Measurements from ENCODE around the gene ERBB2. TPM values are rescaled to one million over a fixed set of nuclear protein-coding genes. Genes with fewer than 3 reads are reported as not detected.

The ERBB2 gene
- total and polyA plus RNA-seq, 12 donors, result 40.3 to 89.1 (median 66.1) TPM

DNA sequence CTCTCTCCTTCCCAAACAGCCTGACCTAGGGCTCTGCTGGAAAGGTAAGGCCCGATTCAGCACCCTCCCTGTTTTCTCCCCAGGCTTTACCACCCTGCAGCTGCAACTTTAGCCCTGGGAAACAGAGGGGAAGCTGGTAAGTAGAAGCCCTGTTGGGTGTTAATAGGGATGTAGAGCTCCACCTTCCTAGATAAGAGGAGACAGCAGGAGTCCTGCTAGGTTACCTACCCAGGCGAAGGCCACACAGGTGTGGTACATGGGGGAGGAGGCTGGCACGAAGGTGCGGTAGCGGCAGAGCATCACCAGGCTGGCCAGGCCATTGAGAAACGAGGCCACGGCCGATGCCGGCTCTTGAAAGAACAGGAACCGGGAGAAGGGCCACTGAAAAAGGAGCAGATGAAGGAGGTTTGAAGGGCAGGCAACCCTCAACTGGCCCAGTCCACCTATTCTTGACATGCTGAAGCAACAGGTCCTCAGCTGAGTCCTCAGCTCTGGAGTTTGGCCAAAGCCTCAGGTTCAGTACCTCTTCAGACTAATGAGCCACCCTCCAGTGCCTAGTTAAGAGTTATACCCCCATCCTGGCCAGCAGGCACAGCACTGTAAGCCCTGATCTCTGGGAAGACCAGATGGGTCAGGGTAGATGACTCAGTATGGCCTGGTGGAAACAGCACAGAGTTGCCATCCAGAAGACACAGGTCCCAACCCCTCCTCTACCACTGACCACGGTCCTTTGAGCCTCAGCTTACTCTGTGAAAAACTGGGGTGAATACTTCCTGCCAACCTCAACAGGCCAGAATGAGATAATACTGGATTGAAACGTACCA is 15.3 kb upstream of the ERBB2 start:
- peaks cover 2 to 33% (median 23%) of the 10 kb centered on the region in 9 donors for H3K4me1 ChIP-seq
- no peak overlapping the region for H3K4me3 ChIP-seq
- H3K9me3 ChIP-seq, result no peaks in the 10 kb centered on the region
- ATAC-seq (no peak), DNase-seq (no peak)
- TF ChIP-seq, protein P1, sequence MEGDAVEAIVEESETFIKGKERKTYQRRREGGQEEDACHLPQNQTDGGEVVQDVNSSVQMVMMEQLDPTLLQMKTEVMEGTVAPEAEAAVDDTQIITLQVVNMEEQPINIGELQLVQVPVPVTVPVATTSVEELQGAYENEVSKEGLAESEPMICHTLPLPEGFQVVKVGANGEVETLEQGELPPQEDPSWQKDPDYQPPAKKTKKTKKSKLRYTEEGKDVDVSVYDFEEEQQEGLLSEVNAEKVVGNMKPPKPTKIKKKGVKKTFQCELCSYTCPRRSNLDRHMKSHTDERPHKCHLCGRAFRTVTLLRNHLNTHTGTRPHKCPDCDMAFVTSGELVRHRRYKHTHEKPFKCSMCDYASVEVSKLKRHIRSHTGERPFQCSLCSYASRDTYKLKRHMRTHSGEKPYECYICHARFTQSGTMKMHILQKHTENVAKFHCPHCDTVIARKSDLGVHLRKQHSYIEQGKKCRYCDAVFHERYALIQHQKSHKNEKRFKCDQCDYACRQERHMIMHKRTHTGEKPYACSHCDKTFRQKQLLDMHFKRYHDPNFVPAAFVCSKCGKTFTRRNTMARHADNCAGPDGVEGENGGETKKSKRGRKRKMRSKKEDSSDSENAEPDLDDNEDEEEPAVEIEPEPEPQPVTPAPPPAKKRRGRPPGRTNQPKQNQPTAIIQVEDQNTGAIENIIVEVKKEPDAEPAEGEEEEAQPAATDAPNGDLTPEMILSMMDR (IDR thresholded peaks at IDR 0.05), result no peak
- peaks cover 0 to 49% (median 0%) of the 10 kb centered on the region in 9 donors for H3K36me3 ChIP-seq
- H3K27me3 ChIP-seq, result no peaks in the 10 kb centered on the region
- WGBS, 2 donors, result 92 to 93% methylated on average over 12 of the region's 12 CpGs
- intact Hi-C loops (cut with DNase I), result loop anchor here in 3 of 10 donors (5.0 kb wide), 1 partner anchor 48 kb away; the partner anchor contains the start of gene MIEN1 (in 3 of the 3)
- H3K27ac ChIP-seq, result no peak overlapping the region

DNA sequence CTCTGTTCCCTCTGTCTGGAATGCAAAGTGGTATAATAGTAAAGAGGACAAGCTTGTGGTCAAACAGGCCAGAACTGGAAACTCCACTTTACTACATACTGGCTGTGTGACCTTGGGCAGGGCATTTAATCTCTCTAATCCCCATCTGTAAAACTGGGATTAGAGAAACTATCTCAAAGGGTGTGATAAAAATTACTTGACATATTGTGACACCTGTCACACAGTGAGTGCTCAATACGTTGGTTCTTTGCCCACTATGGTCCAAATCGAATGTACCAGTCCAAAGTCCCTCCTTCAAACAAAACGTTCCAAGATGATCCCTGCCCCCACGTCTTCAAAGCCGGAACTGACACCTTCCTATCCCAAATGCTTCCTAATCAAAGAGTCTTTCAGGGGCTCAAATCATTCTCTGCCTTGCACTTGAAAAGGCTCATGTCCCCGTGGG is 12.7 kb upstream of the ERBB2 start:
- no peaks in the 10 kb centered on the region for H3K9me3 ChIP-seq
- H3K36me3 ChIP-seq, result peaks cover 0 to 34% (median 0%) of the 10 kb centered on the region in 9 donors
- DNase-seq (no peak), ATAC-seq (no peak)
- H3K27me3 ChIP-seq, result no peaks in the 10 kb centered on the region
- peak overlapping the region in 9 of 10 donors; percentile 62 to 80 (median 68) for H3K4me3 ChIP-seq
- TF ChIP-seq, protein P1 (IDR thresholded peaks at IDR 0.05), result no peak
- intact Hi-C loops (cut with DNase I), result loop anchor here in 3 of 10 donors (5.0 kb wide), 1 partner anchor 45 kb away; the partner anchor contains the start of gene MIEN1 (in 3 of the 3)
- 57 to 62% methylated on average over 6 of the region's 6 CpGs for WGBS, 2 donors
- peaks cover 2 to 19% (median 14%) of the 10 kb centered on the region in 9 donors for H3K4me1 ChIP-seq
- H3K27ac ChIP-seq, result peak overlapping the region; percentile 88 to 98 (median 94)

DNA sequence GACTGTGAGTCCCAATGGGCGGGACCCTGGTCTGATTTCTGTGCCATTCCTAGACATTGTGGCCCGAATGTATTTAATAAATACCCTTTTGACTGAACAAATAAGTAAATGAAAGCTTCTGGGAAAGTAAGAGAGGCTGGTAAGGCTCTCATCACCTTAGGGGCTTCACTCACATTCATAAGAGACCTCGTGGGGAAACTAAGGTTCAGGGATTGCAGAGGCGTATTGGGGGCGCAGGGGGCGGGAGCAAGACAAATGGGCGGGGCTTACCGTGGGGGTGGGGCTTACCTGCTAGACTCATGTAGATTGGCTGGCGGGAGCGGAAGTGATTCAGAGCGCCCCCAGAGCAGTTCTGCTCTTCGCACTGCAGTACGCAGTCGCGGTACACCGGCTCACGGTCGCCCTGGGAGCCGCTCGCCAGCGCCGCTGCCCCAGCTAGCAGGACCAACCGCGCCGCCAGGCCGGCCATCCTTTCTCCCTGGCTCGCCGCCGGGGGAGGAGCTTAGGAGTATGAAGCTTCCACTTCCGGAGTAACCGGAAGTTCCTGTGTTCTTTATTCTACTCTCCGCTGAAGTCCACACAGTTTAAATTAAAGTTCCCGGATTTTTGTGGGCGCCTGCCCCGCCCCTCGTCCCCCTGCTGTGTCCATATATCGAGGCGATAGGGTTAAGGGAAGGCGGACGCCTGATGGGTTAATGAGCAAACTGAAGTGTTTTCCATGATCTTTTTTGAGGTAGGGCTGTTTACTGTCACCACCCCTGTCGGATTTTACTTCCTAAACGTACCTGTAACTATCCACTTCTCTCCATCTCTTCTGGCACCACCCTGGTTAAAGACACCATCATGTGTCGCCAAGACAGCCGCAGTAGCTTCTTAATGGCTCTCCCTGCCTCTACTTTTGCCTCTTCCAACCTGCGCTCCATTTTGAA is 12.1 kb upstream of the ERBB2 start, which contains the start of gene PGAP3:
PGAP3 (minus strand) TSS at position 512 of the 929 bp plus-strand sequence; CDS start at position 469, 43 bp downstream.
- H3K36me3 ChIP-seq, result peaks cover 0 to 28% (median 0%) of the 10 kb centered on the region in 9 donors
- ATAC-seq (peak; percentile 95 to 96 (median 95)), DNase-seq (peak; percentile 89)
- H3K9me3 ChIP-seq, result no peaks in the 10 kb centered on the region
- no peaks in the 10 kb centered on the region for H3K27me3 ChIP-seq
- 4% methylated on average over 44 to 45 of the region's 45 CpGs for WGBS, 2 donors
- peak within 1 kb of the TSS; percentile 62 to 90 (median 68) for H3K4me3 ChIP-seq
- TF ChIP-seq, protein P1 (IDR thresholded peaks at IDR 0.05), result peak in 2 of 9 donors; percentile 16 to 22
- intact Hi-C loops (cut with DNase I), result loop anchor here in 3 of 10 donors (5.0 kb wide), 1 partner anchor 44 kb away; the partner anchor contains the start of gene MIEN1 (in 3 of the 3)
- H3K4me1 ChIP-seq, result peaks cover 2 to 19% (median 14%) of the 10 kb centered on the region in 9 donors
- H3K27ac ChIP-seq, result peak within 1 kb of the TSS; percentile 88 to 98 (median 94)
